Measurements from ENCODE around the gene RFFL. TPM values are rescaled to one million over a fixed set of nuclear protein-coding genes. Genes with fewer than 3 reads are reported as not detected.

Gene RFFL
- total RNA-seq, 1 experiment from 2014 or later = 40.3 TPM

GRCh38 chr17:35046245-35046644, 17.3 kb downstream of the RFFL start:
- BruUV-seq (replicated peaks) = no TSS peak
- no peak overlapping the region for H3K27ac ChIP-seq (ENCODE audit: low read depth, low read length)
- RAD21 ChIA-PET (ENCODE audit: low non-redundant PET in 1 of 2, low total read pairs in 2 of 2, uncharacterized antibody in 2 of 2, unreplicated experiment in 2 of 2) = no interaction called here
- no peak for DNase-seq (ENCODE audit: low read depth, low spot score)
- POLR2A ChIA-PET = no interaction called here
- H3K4me1 ChIP-seq (ENCODE audit: control insufficient read depth in 1 of 2, insufficient read depth in 2 of 2, low read length in 2 of 2) = peaks cover 0 to 7% of the 10 kb centered on the region in 2 experiments; a peak in 1 of 4 replicates
- H3K9me3 ChIP-seq (ENCODE audit: control insufficient read depth in 1 of 2, insufficient read depth in 1 of 2, low read depth in 1 of 2, low read length in 2 of 2) = no peaks in the 10 kb centered on the region
- TF ChIP-seq YY1 (IDR thresholded peaks at IDR 0.05; ENCODE audit: extremely low read depth, insufficient replicate concordance, low read depth, low read length) = no peak
- TF ChIP-seq CBX3 (IDR thresholded peaks at IDR 0.05; ENCODE audit: low read depth) = no peak
- no peak for TF ChIP-seq SP1 (IDR thresholded peaks at IDR 0.05; ENCODE audit: low read depth)
- TF ChIP-seq RAD21 (IDR thresholded peaks at IDR 0.05; ENCODE audit: low read depth) = no peak
- TF ChIP-seq MAX (IDR thresholded peaks at IDR 0.05) = no peak
- TF ChIP-seq EZH2 (IDR thresholded peaks at IDR 0.05) = no peak
- TF ChIP-seq EZH2phosphoT487 (IDR thresholded peaks at IDR 0.05; ENCODE audit: borderline replicate concordance) = no peak
- TF ChIP-seq EGR1 (IDR thresholded peaks at IDR 0.05; ENCODE audit: low read depth) = no peak
- TF ChIP-seq CTCF (IDR thresholded peaks at IDR 0.05 in 2 of 3, conservative IDR thresholded peaks at IDR 0.05 in 1 of 3; ENCODE audit: borderline replicate concordance in 1 of 3, insufficient read depth in 1 of 3, low read depth in 2 of 3, low read length in 2 of 3) = no peak
- TF ChIP-seq POLR2A (IDR thresholded peaks at IDR 0.05; ENCODE audit: borderline replicate concordance, extremely low read depth, insufficient read depth, insufficient read length) = no peak
- no peak for TF ChIP-seq POLR2AphosphoS5 (IDR thresholded peaks at IDR 0.05; ENCODE audit: low read depth, low read length)
- no peak for TF ChIP-seq ZFX (IDR thresholded peaks at IDR 0.05)
- no peak for TF ChIP-seq TCF7L2 (IDR thresholded peaks at IDR 0.05; ENCODE audit: borderline replicate concordance, extremely low read depth, insufficient read depth, insufficient read length)
- TF ChIP-seq ZNF274 (IDR thresholded peaks at IDR 0.05; ENCODE audit: low read depth, low read length) = no peak
- no peak for TF ChIP-seq REST (IDR thresholded peaks at IDR 0.05; ENCODE audit: low read depth)
- no peak for TF ChIP-seq ATF3 (IDR thresholded peaks at IDR 0.05)
- no peak for TF ChIP-seq FOSL1 (IDR thresholded peaks at IDR 0.05; ENCODE audit: low read depth)
- TF ChIP-seq ZBTB33 (IDR thresholded peaks at IDR 0.05; ENCODE audit: extremely low read depth, insufficient replicate concordance, low read length) = no peak
- H2AFZ ChIP-seq (ENCODE audit: low read depth, low read length, poor library complexity, severe bottlenecking) = no peak overlapping the region
- ATAC-seq = no peak
- no peaks in the 10 kb centered on the region for H4K20me1 ChIP-seq (ENCODE audit: insufficient read depth)
- H3K9ac ChIP-seq (ENCODE audit: low read length) = no peak overlapping the region
- no peaks in the 10 kb centered on the region for H3K36me3 ChIP-seq (ENCODE audit: control insufficient read depth in 1 of 2, insufficient read depth in 2 of 2, low read length in 2 of 2)
- H3K79me2 ChIP-seq (ENCODE audit: insufficient read depth, low read length) = peaks cover 20% of the 10 kb centered on the region; the same call in 1 of the 2 replicates
- no peaks in the 10 kb centered on the region for H3K27me3 ChIP-seq (ENCODE audit: insufficient read depth, low read length)
- intact Hi-C loops (cut with micrococcal nuclease) = no loop called here
- no peaks in the 10 kb centered on the region for H3K9me2 ChIP-seq (ENCODE audit: insufficient read depth)
- no peak overlapping the region for H3K4me2 ChIP-seq (ENCODE audit: low read length)
- no peak overlapping the region for H3K4me3 ChIP-seq (replicated peaks in 1 of 2; ENCODE audit: low read depth in 1 of 2, low read length in 2 of 2)
- CTCF ChIA-PET = no interaction called here

All from HCT116 (cell line).